ENCODE data around the gene TBL1X. TPM values are rescaled to one million over a fixed set of nuclear protein-coding genes. Genes with fewer than 3 reads are reported as not detected.

The TBL1X gene
- total and polyA plus RNA-seq, 2 of the 8 experiments (the other 6 are each of a cell fraction or from before 2014, with no cell fraction given) = 13.3 to 25.6 TPM

DNA sequence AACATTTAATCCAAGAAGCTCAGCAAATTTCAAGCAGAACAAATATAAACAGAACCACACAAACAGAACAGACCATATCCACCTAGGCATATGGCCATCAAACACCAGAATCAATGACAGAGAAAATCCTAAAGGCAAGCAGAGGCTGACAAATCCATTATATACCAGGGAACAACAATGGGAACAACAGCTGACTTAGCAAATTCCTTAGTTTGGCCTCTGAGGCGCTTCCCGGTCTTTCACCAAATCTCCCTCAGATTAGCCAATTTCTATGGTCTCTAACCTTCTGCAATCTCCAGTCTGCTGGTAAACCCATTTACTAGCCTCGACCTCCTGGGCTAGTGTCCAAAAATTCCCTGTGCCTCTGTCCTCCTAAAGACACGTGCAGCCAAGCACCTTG, 241.6 kb downstream of the TBL1X start (continued):
- TF ChIP-seq, protein P1, sequence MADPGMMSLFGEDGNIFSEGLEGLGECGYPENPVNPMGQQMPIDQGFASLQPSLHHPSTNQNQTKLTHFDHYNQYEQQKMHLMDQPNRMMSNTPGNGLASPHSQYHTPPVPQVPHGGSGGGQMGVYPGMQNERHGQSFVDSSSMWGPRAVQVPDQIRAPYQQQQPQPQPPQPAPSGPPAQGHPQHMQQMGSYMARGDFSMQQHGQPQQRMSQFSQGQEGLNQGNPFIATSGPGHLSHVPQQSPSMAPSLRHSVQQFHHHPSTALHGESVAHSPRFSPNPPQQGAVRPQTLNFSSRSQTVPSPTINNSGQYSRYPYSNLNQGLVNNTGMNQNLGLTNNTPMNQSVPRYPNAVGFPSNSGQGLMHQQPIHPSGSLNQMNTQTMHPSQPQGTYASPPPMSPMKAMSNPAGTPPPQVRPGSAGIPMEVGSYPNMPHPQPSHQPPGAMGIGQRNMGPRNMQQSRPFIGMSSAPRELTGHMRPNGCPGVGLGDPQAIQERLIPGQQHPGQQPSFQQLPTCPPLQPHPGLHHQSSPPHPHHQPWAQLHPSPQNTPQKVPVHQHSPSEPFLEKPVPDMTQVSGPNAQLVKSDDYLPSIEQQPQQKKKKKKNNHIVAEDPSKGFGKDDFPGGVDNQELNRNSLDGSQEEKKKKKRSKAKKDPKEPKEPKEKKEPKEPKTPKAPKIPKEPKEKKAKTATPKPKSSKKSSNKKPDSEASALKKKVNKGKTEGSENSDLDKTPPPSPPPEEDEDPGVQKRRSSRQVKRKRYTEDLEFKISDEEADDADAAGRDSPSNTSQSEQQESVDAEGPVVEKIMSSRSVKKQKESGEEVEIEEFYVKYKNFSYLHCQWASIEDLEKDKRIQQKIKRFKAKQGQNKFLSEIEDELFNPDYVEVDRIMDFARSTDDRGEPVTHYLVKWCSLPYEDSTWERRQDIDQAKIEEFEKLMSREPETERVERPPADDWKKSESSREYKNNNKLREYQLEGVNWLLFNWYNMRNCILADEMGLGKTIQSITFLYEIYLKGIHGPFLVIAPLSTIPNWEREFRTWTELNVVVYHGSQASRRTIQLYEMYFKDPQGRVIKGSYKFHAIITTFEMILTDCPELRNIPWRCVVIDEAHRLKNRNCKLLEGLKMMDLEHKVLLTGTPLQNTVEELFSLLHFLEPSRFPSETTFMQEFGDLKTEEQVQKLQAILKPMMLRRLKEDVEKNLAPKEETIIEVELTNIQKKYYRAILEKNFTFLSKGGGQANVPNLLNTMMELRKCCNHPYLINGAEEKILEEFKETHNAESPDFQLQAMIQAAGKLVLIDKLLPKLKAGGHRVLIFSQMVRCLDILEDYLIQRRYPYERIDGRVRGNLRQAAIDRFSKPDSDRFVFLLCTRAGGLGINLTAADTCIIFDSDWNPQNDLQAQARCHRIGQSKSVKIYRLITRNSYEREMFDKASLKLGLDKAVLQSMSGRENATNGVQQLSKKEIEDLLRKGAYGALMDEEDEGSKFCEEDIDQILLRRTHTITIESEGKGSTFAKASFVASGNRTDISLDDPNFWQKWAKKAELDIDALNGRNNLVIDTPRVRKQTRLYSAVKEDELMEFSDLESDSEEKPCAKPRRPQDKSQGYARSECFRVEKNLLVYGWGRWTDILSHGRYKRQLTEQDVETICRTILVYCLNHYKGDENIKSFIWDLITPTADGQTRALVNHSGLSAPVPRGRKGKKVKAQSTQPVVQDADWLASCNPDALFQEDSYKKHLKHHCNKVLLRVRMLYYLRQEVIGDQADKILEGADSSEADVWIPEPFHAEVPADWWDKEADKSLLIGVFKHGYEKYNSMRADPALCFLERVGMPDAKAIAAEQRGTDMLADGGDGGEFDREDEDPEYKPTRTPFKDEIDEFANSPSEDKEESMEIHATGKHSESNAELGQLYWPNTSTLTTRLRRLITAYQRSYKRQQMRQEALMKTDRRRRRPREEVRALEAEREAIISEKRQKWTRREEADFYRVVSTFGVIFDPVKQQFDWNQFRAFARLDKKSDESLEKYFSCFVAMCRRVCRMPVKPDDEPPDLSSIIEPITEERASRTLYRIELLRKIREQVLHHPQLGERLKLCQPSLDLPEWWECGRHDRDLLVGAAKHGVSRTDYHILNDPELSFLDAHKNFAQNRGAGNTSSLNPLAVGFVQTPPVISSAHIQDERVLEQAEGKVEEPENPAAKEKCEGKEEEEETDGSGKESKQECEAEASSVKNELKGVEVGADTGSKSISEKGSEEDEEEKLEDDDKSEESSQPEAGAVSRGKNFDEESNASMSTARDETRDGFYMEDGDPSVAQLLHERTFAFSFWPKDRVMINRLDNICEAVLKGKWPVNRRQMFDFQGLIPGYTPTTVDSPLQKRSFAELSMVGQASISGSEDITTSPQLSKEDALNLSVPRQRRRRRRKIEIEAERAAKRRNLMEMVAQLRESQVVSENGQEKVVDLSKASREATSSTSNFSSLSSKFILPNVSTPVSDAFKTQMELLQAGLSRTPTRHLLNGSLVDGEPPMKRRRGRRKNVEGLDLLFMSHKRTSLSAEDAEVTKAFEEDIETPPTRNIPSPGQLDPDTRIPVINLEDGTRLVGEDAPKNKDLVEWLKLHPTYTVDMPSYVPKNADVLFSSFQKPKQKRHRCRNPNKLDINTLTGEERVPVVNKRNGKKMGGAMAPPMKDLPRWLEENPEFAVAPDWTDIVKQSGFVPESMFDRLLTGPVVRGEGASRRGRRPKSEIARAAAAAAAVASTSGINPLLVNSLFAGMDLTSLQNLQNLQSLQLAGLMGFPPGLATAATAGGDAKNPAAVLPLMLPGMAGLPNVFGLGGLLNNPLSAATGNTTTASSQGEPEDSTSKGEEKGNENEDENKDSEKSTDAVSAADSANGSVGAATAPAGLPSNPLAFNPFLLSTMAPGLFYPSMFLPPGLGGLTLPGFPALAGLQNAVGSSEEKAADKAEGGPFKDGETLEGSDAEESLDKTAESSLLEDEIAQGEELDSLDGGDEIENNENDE (IDR thresholded peaks at IDR 0.05; ENCODE audit: insufficient replicate concordance, low read length) = no peak
- no peak for TF ChIP-seq SAP30 (IDR thresholded peaks at IDR 0.05; ENCODE audit: insufficient read depth, insufficient replicate concordance, low read length)
- TF ChIP-seq SIRT6 (IDR thresholded peaks at IDR 0.05; ENCODE audit: low read length) = no peak
- no peak for TF ChIP-seq BCL11A (IDR thresholded peaks at IDR 0.05; ENCODE audit: low read depth in 2 of 2, low read length in 2 of 2)
- TF ChIP-seq SP2 (IDR thresholded peaks at IDR 0.05; ENCODE audit: low read length) = no peak
- TF ChIP-seq, protein P2, sequence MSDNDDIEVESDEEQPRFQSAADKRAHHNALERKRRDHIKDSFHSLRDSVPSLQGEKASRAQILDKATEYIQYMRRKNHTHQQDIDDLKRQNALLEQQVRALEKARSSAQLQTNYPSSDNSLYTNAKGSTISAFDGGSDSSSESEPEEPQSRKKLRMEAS (IDR thresholded peaks at IDR 0.05) = no peak
- no peak for TF ChIP-seq CREB1 (IDR thresholded peaks at IDR 0.05)
- no peak for TF ChIP-seq TAF1 (IDR thresholded peaks at IDR 0.05; ENCODE audit: low read depth, low read length)

All from H1 (cell line).